GM21825 (cell line): ENCODE results near the gene NUDT21.
"Not testable (repeated sequence)": the region's sequence is repeated elsewhere in the genome, so short reads cannot be mapped to it uniquely, and the experiment has no call there.

Experiments
- ATAC-seq: cut with Tn5 transposase; IDR thresholded peaks from one replicate; pipeline ENCODE4 v1.9.1; 2021; ENCODE audit warnings: mild to moderate bottlenecking, moderate library complexity; ENCODE audit not compliant: unreplicated experiment

The NUDT21 gene

DNA sequence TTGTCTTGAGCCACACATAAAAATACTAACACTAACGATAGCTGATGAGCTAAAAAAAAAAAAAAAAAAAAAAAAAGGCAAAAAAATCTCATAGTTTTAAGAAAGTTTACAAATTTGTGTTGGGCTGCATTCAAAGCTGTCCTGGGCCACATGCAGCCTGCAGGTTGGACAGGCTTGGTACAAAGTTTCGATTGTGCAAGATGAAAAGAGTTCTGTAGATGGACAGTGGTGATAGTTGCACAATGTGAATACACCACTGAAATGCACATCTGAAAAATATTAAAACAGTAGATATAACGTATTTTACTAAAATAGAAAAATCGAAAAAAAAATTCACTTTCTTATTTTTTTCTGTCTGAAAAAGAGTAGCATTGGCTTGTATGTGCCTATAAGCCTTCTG lies 68.7 kb downstream of the NUDT21 start:
- no peak for ATAC-seq

DNA sequence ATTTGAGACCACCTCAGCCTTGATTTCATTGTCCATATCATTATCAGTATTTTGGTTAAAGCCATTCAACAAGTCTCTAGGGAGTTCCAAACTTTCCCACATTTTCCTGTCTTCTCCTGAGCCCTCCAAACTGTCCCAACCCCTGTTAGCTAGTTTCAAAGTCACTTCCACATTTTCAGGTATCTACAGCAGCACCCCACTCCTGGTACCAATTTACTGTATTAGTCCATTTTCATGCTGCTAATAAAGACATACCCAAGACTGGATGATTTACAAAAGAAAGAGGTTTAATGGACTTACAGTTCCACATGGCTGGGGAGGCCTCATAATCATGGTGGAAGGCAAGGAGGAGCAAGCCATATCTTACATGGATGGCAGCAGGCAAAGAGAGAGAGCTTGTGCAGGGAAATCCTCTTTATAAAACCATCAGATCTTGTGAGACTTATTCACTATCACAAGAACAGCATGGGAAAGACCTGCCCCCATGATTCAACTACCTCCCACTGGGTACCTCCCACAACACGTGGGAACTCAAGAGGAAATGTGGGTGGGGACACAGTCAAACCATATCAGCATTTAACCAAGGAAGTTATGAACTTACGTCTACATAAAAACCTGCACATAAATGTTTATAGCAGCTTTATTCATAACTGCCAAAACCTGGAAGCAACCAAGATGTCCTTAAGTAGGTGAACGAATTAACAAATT lies 70.2 kb downstream of the NUDT21 start:
- ATAC-seq = not testable (repeated sequence)
